Heart right ventricle (tissue), 16 donors: ENCODE results near the gene CCDC192. TPM values are rescaled to one million over a fixed set of nuclear protein-coding genes. Genes with fewer than 3 reads are reported as not detected.

Experiments
- ATAC-seq, 8 donors: fragments of 200-7000 bp; cut with Tn5 transposase; one replicate each; pipeline ENCODE4 v1.9.1; 2020; ENCODE audit warnings: mild to moderate bottlenecking in 8 of 8, moderate library complexity in 8 of 8, moderate number of reproducible peaks in 1 of 8
- DNase-seq, 2 donors: peaks; one replicate each; pipeline ENCODE4 v3.0.0-alpha.2; 2020
- H3K27ac ChIP-seq, 10 donors: fragments of 200-600 bp; sonication (generic) in 2 of 10; one replicate each; pipeline versions ENCODE4 v1.5.0 to v1.8.0; 2020 to 2022; ENCODE audit warnings: mild to moderate bottlenecking in 3 of 10
- H3K27me3 ChIP-seq, 7 donors: fragments of 200-600 bp; one replicate each; pipeline ENCODE4 v1.8.0; 2021 to 2022; ENCODE audit warnings: mild to moderate bottlenecking in 2 of 7
- H3K36me3 ChIP-seq, 9 donors: fragments of 200-600 bp; sonication (generic) in 1 of 9; one replicate each; pipeline versions ENCODE4 v1.5.0 to v1.8.0; 2020 to 2022; ENCODE audit warnings: mild to moderate bottlenecking in 2 of 9
- H3K4me1 ChIP-seq, 9 donors: fragments of 200-600 bp; sonication (generic) in 1 of 9; one replicate each; pipeline versions ENCODE4 v1.5.0 to v1.8.0; 2020 to 2022; ENCODE audit warnings: mild to moderate bottlenecking in 4 of 9
- H3K4me3 ChIP-seq, 10 donors: fragments of 200-600 bp; sonication (generic) in 2 of 10; one replicate each; pipeline versions ENCODE4 v1.5.0 to v1.8.0; 2020 to 2022; ENCODE audit warnings: mild to moderate bottlenecking in 7 of 10, moderate library complexity in 2 of 10
- H3K9me3 ChIP-seq, 11 donors: fragments of 200-600 bp in 10 of 11; sonication (generic) in 2 of 11; one replicate each; pipeline versions ENCODE4 v1.5.0 to v1.8.0; 2013 to 2022; ENCODE audit warnings: mild to moderate bottlenecking in 2 of 11, control low read depth in 1 of 11, moderate library complexity in 1 of 11
- CTCF ChIP-seq, 9 donors: fragments of 200-600 bp; sonication (generic) in 2 of 9; IDR thresholded peaks; one replicate each; pipeline versions ENCODE4 v1.5.0 to v1.8.0; 2021 to 2022; ENCODE audit warnings: antibody characterized with exemption in 9 of 9, mild to moderate bottlenecking in 5 of 9, moderate library complexity in 1 of 9
- WGBS, 2 donors: extraction: QIAGEN DNeasy Blood & Tissue Kit; methylation state at CpG; one replicate each; pipeline ENCODE4 v1.1.7; 2013; ENCODE audit warnings: inconsistent platforms in 1 of 2; 5-methylcytosine and 5-hydroxymethylcytosine counted together
- intact Hi-C, 10 donors: fragments of 100-400 bp; cut with DNase I; formaldehyde crosslinking; loops; one replicate each; pipeline versions ENCODE4 v1.11.1 to v1.14.2; 2022
- polyA plus RNA-seq, 2 donors: library from polyadenylated mRNA; stranded (reverse); fragments of 200-250 nt; gene quantifications; one replicate each; pipeline ENCODE4 v1.2.3, GENCODE V29; 2013
- total RNA-seq, 10 donors: library from RNA; stranded (reverse); fragmentation: NEBNext Ultra II Directional in 3 of 10; extraction: Animal tissue kit (Norgen Biotek cat#: 25700) in 3 of 10; gene quantifications; one replicate each; pipeline versions ENCODE4 v1.2.1 to v1.2.4, GENCODE V29; 2021 to 2023
- donor health status: Arrhythmogenic right ventricular cardiomyopathy.
- donor health status: ischemic (EF 13 %, LVEDD 7.1; RV severe dilation, severe dysfunction).
- donor health status: healthy with polysubstance abuse.
- donor health status: DM: no; HTN: yes; CAD: no.
- donor health status: DM: no; HTN: no; CAD: no.
- donor health status: ischemic (EF 25% LVEDD 6.9; RV normal size, moderate dysfunction).
- donor health status: ischemic (EF 25% LVEDD 5.7; RV mildly dilated, moderate dysfunction).
- donor health status: healthy.
- donor health status: DM: yes; HTN: yes; CAD: no.
- donor health status: Ischemic cardiomyopathy.
- donor health status: ischemic (EF 35%, LVEDD 5.7; RV mildly dilated, moderate dysfunction).
- donor health status: nonischemic (EF 11% LVEDD 7.7; RV severe dilation, severe dysfunction).
- donor health status: DM: yes; HTN: yes; CAD: no.
- donor health status: PGD.
- donor health status: ischemic (EF 29% LVEDD 5.4; RV normal size, mild dysfunction).
- donor health status: nonischemic (EF 23%, LVEDD 6.1; RV moderate dilation, normal function).

CCDC192 gene
- total and polyA plus RNA-seq, 12 donors, result 0.13 to 0.76 (median 0.33) TPM; not detected in 8

GRCh38 chr5:127821896-127822295 lies 118.7 kb downstream of the CCDC192 start:
- Histone ChIP-seq H3K4me1 (no peaks in the 10 kb centered on the region), H3K27me3 (no peaks in the 10 kb centered on the region), H3K27ac (no peak overlapping the region), H3K4me3 (no peak overlapping the region), H3K9me3 (no peaks in the 10 kb centered on the region), H3K36me3 (no peaks in the 10 kb centered on the region)
- no peak for TF ChIP-seq CTCF (IDR thresholded peaks at IDR 0.05)
- WGBS, 2 donors, result 97 to 98% methylated on average over 3 of the region's 3 CpGs
- intact Hi-C loops, result no loop called here
- DNase-seq (no peak), ATAC-seq (no peak)

- TF ChIP-seq CTCF (IDR thresholded peaks at IDR 0.05), result no peak
- intact Hi-C loops, result no loop called here
- no peaks in the 10 kb centered on the region for H3K36me3 ChIP-seq
- no peak overlapping the region for H3K27ac ChIP-seq
- no peaks in the 10 kb centered on the region for H3K27me3 ChIP-seq
- DNase-seq (no peak), ATAC-seq (no peak)
- no peaks in the 10 kb centered on the region for H3K9me3 ChIP-seq
- no peaks in the 10 kb centered on the region for H3K4me1 ChIP-seq
- H3K4me3 ChIP-seq, result no peak overlapping the region
- 74 to 89% methylated on average over 2 of the region's 2 CpGs for WGBS, 2 donors
These were observed 120.9 kb downstream of the CCDC192 start for GRCh38 chr5:127824126-127824525.

GRCh38 chr5:127826011-127826410 lies 122.8 kb downstream of the CCDC192 start:
- no peaks in the 10 kb centered on the region for H3K36me3 ChIP-seq
- no peaks in the 10 kb centered on the region for H3K9me3 ChIP-seq
- no peak for ATAC-seq
- H3K27ac ChIP-seq, result no peak overlapping the region
- no peak overlapping the region for H3K4me3 ChIP-seq
- H3K27me3 ChIP-seq, result no peaks in the 10 kb centered on the region
- intact Hi-C loops, result no loop called here
- no peaks in the 10 kb centered on the region for H3K4me1 ChIP-seq
- no peak for TF ChIP-seq CTCF (IDR thresholded peaks at IDR 0.05)
- no peak for DNase-seq
- WGBS, 2 donors, result 87 to 91% methylated on average over 3 of the region's 3 CpGs

GRCh38 chr5:127827451-127827850 lies 124.3 kb downstream of the CCDC192 start:
- no peak for DNase-seq
- intact Hi-C loops, result no loop called here
- Histone ChIP-seq H3K27me3 (no peaks in the 10 kb centered on the region), H3K4me1 (no peaks in the 10 kb centered on the region), H3K4me3 (no peak overlapping the region), H3K36me3 (no peaks in the 10 kb centered on the region), H3K9me3 (no peaks in the 10 kb centered on the region), H3K27ac (no peak overlapping the region)
- no peak for ATAC-seq
- WGBS, 2 donors, result 94 to 97% methylated on average over 6 of the region's 6 CpGs
- no peak for TF ChIP-seq CTCF (IDR thresholded peaks at IDR 0.05)

GRCh38 chr5:127830157-127830556 lies 127.0 kb downstream of the CCDC192 start:
- ATAC-seq (no peak), DNase-seq (no peak)
- no peaks in the 10 kb centered on the region for H3K27me3 ChIP-seq
- 93 to 95% methylated on average over 3 of the region's 3 CpGs for WGBS, 2 donors
- H3K9me3 ChIP-seq, result no peaks in the 10 kb centered on the region
- no peaks in the 10 kb centered on the region for H3K36me3 ChIP-seq
- peaks cover 0 to 15% (median 0%) of the 10 kb centered on the region in 9 donors for H3K4me1 ChIP-seq
- intact Hi-C loops, result no loop called here
- H3K27ac ChIP-seq, result no peak overlapping the region
- no peak overlapping the region for H3K4me3 ChIP-seq
- no peak for TF ChIP-seq CTCF (IDR thresholded peaks at IDR 0.05)
